Osteoblast (primary cell): ENCODE results near the gene THAP7. TPM values are rescaled to one million over a fixed set of nuclear protein-coding genes. Genes with fewer than 3 reads are reported as not detected.

Source experiments
- DNase-seq: peaks from one replicate; pipeline ENCODE4 v3.0.0; 2011; ENCODE audit warnings: low spot score, mixed read lengths; ENCODE audit not compliant: insufficient read length; ENCODE audit errors: missing footprints
- H2AFZ ChIP-seq: 2 replicates; pipeline ENCODE4 v1.6.0; 2011; ENCODE audit warnings: mild to moderate bottlenecking, low read length
- H3K27ac ChIP-seq: 2 replicates; pipeline ENCODE4 v1.5.1; 2011; ENCODE audit warnings: mild to moderate bottlenecking, low read depth, low read length, moderate library complexity
- H3K27me3 ChIP-seq: 2 replicates; pipeline ENCODE4 v1.6.0; 2012; ENCODE audit warnings: mild to moderate bottlenecking, control low read depth, inconsistent platforms, low read length, moderate library complexity; ENCODE audit not compliant: insufficient read depth
- H3K36me3 ChIP-seq: 2 replicates; pipeline ENCODE4 v1.5.1; 2011; ENCODE audit warnings: mild to moderate bottlenecking, low read length, control low read depth, moderate library complexity; ENCODE audit not compliant: insufficient read depth
- H3K4me1 ChIP-seq: 2 replicates; pipeline ENCODE4 v1.5.1; 2011; ENCODE audit warnings: mild to moderate bottlenecking, low read length, control low read depth, moderate library complexity; ENCODE audit not compliant: insufficient read depth
- H3K4me2 ChIP-seq: 2 replicates; pipeline ENCODE4 v1.6.0; 2011; ENCODE audit warnings: mild to moderate bottlenecking, low read length; ENCODE audit not compliant: insufficient read depth
- H3K4me3 ChIP-seq: fragments of 200-600 bp; sonication (generic); 3 replicates; pipeline ENCODE4 v1.5.1; 2012; ENCODE audit warnings: mild to moderate bottlenecking, low read length, inconsistent platforms; ENCODE audit not compliant: insufficient read depth
- H3K79me2 ChIP-seq: 2 replicates; pipeline ENCODE4 v1.6.0; 2012; ENCODE audit warnings: mild to moderate bottlenecking, low read length, control low read depth, inconsistent platforms; ENCODE audit not compliant: insufficient read depth
- H3K9me3 ChIP-seq: 2 replicates; pipeline ENCODE4 v1.5.1; 2011; ENCODE audit warnings: low read depth, low read length, control low read depth
- H4K20me1 ChIP-seq: 2 replicates; pipeline ENCODE4 v1.6.0; 2012; ENCODE audit warnings: mild to moderate bottlenecking, low read length, control low read depth; ENCODE audit not compliant: insufficient read depth
- total RNA-seq: library from RNA; depleted of rRNA; stranded (reverse); fragments of >200 nt; gene quantifications from 2 replicates; pipeline ENCODE4 v1.2.3, GENCODE V29; 2012
- TF ChIP-seq, protein P1 (sequence below): IDR thresholded peaks from 2 replicates; pipeline ENCODE4 v1.5.1; 2011; ENCODE audit warnings: mild to moderate bottlenecking, low read depth, low read length, moderate library complexity; ENCODE audit errors: extremely low read depth

Gene THAP7
- total RNA-seq, 1 donor = 24.2 TPM

DNA sequence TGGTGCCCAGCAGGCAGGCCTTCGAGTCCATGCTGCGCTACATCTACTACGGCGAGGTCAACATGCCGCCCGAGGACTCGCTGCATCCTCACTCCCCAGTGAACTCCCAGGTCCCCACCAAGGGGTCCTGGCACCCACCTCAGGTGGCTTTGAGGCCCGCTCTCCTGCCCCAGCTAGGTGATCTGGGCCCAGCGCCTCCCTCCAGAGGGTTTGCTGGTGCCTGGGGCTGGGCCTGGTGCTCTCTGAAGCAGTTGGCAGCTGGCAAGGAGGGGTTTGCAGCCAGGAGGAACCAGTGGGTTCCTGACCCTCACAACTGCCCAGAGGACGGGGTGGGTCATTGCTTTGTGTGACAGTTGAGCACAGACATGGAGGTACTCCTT is 5.9 kb downstream of the THAP7 start:
- no peaks in the 10 kb centered on the region for H3K9me3 ChIP-seq
- TF ChIP-seq, protein P1, sequence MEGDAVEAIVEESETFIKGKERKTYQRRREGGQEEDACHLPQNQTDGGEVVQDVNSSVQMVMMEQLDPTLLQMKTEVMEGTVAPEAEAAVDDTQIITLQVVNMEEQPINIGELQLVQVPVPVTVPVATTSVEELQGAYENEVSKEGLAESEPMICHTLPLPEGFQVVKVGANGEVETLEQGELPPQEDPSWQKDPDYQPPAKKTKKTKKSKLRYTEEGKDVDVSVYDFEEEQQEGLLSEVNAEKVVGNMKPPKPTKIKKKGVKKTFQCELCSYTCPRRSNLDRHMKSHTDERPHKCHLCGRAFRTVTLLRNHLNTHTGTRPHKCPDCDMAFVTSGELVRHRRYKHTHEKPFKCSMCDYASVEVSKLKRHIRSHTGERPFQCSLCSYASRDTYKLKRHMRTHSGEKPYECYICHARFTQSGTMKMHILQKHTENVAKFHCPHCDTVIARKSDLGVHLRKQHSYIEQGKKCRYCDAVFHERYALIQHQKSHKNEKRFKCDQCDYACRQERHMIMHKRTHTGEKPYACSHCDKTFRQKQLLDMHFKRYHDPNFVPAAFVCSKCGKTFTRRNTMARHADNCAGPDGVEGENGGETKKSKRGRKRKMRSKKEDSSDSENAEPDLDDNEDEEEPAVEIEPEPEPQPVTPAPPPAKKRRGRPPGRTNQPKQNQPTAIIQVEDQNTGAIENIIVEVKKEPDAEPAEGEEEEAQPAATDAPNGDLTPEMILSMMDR = no peak
- H3K4me3 ChIP-seq = no peak overlapping the region
- no peaks in the 10 kb centered on the region for H3K27me3 ChIP-seq
- peaks cover 9% of the 10 kb centered on the region for H3K4me1 ChIP-seq
- DNase-seq = peak; percentile 67
- no peak overlapping the region for H2AFZ ChIP-seq
- no peak overlapping the region for H3K27ac ChIP-seq
- peaks cover 10% of the 10 kb centered on the region for H4K20me1 ChIP-seq
- H3K4me2 ChIP-seq = no peak overlapping the region
- peaks cover 15% of the 10 kb centered on the region for H3K79me2 ChIP-seq
- H3K36me3 ChIP-seq = peaks cover 54% of the 10 kb centered on the region

DNA sequence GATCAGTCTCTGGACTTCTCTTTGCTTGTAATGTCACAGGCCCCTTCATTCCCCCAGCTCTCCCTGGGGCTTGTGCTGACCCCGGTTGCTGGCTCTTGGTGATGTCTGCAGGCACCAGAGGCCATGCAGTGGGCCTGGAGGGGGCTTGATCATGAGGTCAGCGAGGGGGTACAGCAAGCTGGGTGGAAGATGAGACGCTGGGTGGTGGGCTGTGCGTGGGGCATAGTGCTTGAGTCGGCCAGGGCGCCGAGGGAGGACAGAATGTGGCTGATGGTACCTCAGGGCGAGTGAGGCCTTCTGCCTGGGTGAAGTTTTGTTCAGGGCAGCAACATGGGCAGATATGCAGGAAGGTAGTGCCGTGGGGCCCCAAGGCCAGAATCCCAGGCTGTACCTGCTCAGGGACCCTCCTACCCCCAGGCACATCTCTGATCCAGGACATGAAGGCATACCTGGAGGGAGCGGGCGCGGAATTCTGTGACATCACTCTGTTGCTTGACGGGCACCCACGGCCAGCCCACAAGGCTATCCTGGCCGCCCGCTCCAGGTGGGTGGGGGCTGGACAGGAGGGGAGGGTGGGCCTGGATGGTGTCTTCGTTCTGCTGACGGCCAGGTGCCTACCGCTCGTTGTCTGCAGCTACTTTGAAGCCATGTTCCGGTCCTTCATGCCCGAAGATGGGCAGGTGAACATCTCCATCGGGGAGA is 6.4 kb downstream of the THAP7 start:
- H3K27me3 ChIP-seq = no peaks in the 10 kb centered on the region
- no peak overlapping the region for H3K27ac ChIP-seq
- H2AFZ ChIP-seq = no peak overlapping the region
- TF ChIP-seq, protein P1 = no peak
- H3K79me2 ChIP-seq = peaks cover 10% of the 10 kb centered on the region
- H3K9me3 ChIP-seq = no peaks in the 10 kb centered on the region
- peaks cover 5% of the 10 kb centered on the region for H4K20me1 ChIP-seq
- no peak overlapping the region for H3K4me3 ChIP-seq
- DNase-seq = peak; percentile 67
- no peak overlapping the region for H3K4me2 ChIP-seq
- peaks cover 59% of the 10 kb centered on the region for H3K36me3 ChIP-seq
- peaks cover 4% of the 10 kb centered on the region for H3K4me1 ChIP-seq

DNA sequence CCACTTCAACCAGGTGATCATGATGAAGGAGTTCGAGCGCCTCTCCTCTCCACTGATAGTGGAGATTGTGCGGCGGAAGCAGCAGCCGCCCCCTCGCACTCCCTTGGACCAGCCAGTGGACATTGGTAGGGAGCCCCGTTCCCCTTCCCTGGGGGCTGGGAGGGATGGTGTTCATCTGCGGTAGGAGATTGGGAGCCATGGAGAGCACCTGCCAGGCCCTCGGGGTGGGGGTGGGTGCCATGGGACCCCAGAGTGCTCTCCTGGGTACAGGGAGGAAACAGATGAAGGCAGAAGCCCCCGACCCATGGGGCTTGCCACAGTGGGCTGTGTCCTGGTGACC is 7.0 kb downstream of the THAP7 start:
- peaks cover 2% of the 10 kb centered on the region for H4K20me1 ChIP-seq

DNA sequence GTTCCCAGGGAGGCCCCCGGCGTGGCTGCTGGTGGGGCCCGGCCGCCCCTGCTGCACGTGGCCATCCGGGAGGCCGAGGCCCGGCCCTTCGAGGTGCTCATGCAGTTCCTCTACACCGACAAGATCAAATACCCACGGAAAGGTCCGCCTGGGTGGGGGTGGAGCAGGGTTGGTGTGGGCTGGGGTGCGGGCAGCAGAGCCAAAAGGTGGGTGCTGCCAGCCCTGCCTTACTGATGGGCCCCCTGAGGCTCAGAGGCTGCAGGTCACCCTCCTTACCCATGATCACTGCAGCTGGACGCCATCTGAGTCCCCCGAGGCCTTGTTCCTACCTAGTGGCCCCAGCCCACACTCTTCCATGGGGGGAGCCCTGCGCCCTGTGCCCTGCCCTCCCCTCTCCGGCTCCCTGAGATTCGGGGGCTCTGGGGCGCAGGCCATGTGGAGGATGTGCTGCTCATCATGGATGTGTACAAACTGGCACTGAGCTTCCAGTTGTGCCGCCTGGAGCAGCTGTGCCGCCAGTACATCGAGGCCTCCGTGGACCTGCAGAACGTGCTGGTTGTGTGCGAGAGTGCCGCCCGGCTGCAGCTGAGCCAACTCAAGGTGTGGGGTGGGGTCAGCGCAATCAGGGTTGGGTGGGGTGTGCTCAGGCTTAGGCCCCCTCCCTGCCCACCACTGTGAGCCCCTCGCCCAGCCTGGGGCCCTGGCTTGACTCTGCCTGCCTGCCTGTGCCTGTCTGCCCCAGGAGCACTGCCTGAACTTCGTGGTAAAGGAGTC is 7.6 kb downstream of the THAP7 start:
- H4K20me1 ChIP-seq = peaks cover 2% of the 10 kb centered on the region
- H2AFZ ChIP-seq = no peak overlapping the region
- no peaks in the 10 kb centered on the region for H3K79me2 ChIP-seq
- no peaks in the 10 kb centered on the region for H3K9me3 ChIP-seq
- no peak overlapping the region for H3K4me2 ChIP-seq
- H3K27ac ChIP-seq = no peak overlapping the region
- H3K27me3 ChIP-seq = no peaks in the 10 kb centered on the region
- no peaks in the 10 kb centered on the region for H3K4me1 ChIP-seq
- peaks cover 54% of the 10 kb centered on the region for H3K36me3 ChIP-seq
- TF ChIP-seq, protein P1 = no peak
- H3K4me3 ChIP-seq = no peak overlapping the region
- DNase-seq = no peak

More for the DNA sequence above, 7.0 kb downstream of the THAP7 start:
- Histone ChIP-seq H3K9me3 (no peaks in the 10 kb centered on the region), H3K4me2 (no peak overlapping the region), H3K4me3 (no peak overlapping the region), H3K79me2 (peaks cover 4% of the 10 kb centered on the region), H3K27ac (no peak overlapping the region), H2AFZ (no peak overlapping the region), H3K27me3 (no peaks in the 10 kb centered on the region), H3K36me3 (peaks cover 58% of the 10 kb centered on the region), H3K4me1 (no peaks in the 10 kb centered on the region)
- no peak for DNase-seq
- TF ChIP-seq, protein P1 = no peak
